Esophagus muscularis mucosa (tissue), 4 donors: ENCODE measurements around the gene PJA2. TPM values are rescaled to one million over a fixed set of nuclear protein-coding genes. Genes with fewer than 3 reads are reported as not detected.

Source experiments
- DNase-seq: peaks from one replicate; pipeline ENCODE4 v3.0.0-alpha.2; 2017; ENCODE audit errors: extremely low spot score
- H3K27ac ChIP-seq, 4 donors: fragments of 200-600 bp; sonication (generic); replicated peaks in 1 of 4; 1 replicate in 3 of 4; 2 replicates in 1 of 4; pipeline ENCODE4 v1.5.1; 2016 to 2019; ENCODE audit warnings: mild to moderate bottlenecking in 1 of 4
- H3K27me3 ChIP-seq, 4 donors: fragments of 200-600 bp; sonication (generic); one replicate each; pipeline versions ENCODE4 v1.5.1 to v1.6.0; 2016 to 2019
- H3K36me3 ChIP-seq, 4 donors: fragments of 200-600 bp; sonication (generic); one replicate each; pipeline ENCODE4 v1.5.1; 2016 to 2019
- H3K4me1 ChIP-seq, 4 donors: fragments of 200-600 bp; sonication (generic); one replicate each; pipeline ENCODE4 v1.5.1; 2016 to 2019
- H3K4me3 ChIP-seq, 4 donors: fragments of 200-600 bp; sonication (generic); 1 replicate in 2 of 4; 2 replicates in 2 of 4; pipeline ENCODE4 v1.5.1; 2016 to 2019; ENCODE audit warnings: mild to moderate bottlenecking in 4 of 4, moderate library complexity in 1 of 4
- H3K9me3 ChIP-seq, 4 donors: fragments of 200-600 bp; sonication (generic); 1 replicate in 3 of 4; 2 replicates in 1 of 4; pipeline ENCODE4 v1.5.1; 2016 to 2019
- CTCF ChIP-seq, 3 experiments: fragments of 200-600 bp in 2 of 3; fragments of 450-650 bp in 1 of 3; sonication (generic) in 2 of 3; IDR thresholded peaks; one replicate each; pipeline ENCODE4 v1.5.1; 2017 to 2019; ENCODE audit warnings: antibody characterized with exemption in 3 of 3, mild to moderate bottlenecking in 2 of 3, moderate library complexity in 1 of 3
- EP300 ChIP-seq: sonication (generic); formaldehyde crosslinking; IDR thresholded peaks from one replicate; pipeline ENCODE4 v1.6.1; 2017; ENCODE audit warnings: antibody characterized with exemption
- POLR2A ChIP-seq: fragments of 450-650 bp; IDR thresholded peaks from one replicate; pipeline ENCODE4 v1.6.1; 2017; ENCODE audit warnings: antibody characterized with exemption, moderate library complexity, mild to moderate bottlenecking, low read depth
- POLR2AphosphoS5 ChIP-seq, 2 donors: sonication (generic); formaldehyde crosslinking; IDR thresholded peaks; one replicate each; pipeline ENCODE4 v1.6.1; 2017; ENCODE audit warnings: antibody characterized with exemption in 2 of 2
- WGBS: methylation state at CpG from one replicate; pipeline ENCODE4 v1.1.5; 2018; 5-methylcytosine and 5-hydroxymethylcytosine counted together
- intact Hi-C: fragments of 100-400 bp; cut with DNase I; formaldehyde crosslinking; loops from one replicate; pipeline ENCODE4 v1.15.1; 2023
- total RNA-seq, 4 donors: library from RNA; depleted of rRNA; stranded (reverse); fragments of >200 nt; gene quantifications; one replicate each; pipeline versions ENCODE4 v1.1.0 to v1.2.1, GENCODE V29; 2016

Gene PJA2
- total RNA-seq, 4 donors from 2014 or later, result 133 to 211 (median 170) TPM

DNA sequence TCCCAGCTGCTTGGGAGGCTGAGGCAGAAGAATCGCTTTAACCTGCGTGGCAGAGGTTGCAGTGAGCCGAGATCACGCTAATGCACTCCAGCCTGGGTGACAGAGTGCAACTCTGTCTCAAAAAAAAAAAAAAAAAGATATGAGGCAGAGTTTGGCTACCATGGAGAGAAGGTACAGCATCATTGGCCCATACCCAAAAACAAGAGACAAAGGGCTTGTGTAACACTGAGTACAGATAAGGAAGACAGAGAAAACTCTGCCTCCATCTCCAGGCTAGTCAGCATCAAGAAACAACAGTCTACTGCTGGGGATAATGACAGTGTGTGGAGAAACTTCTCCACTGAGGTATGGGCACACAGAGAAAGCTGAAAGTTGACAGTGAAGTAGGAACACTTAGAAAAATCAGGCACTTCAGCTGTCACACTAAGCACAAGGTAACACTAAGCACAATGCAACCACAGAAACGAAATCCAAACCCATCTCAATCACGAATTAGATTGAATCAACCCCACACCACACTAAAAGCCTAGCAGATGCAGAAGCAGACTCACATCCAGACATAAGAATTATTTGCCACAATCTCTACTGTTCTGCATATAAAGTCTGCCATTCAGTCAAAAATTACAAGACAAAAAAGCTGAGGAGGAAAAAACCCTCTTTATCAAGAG lies 10.5 kb downstream of the PJA2 start:
- H3K4me1 ChIP-seq, result peaks cover 31 to 92% (median 65%) of the 10 kb centered on the region in 4 donors
- H3K9me3 ChIP-seq, result no peaks in the 10 kb centered on the region
- no peak for DNase-seq
- H3K36me3 ChIP-seq, result peaks cover 0 to 3% (median 0%) of the 10 kb centered on the region in 4 donors
- intact Hi-C loops, result no loop called here
- no peaks in the 10 kb centered on the region for H3K27me3 ChIP-seq
- 73% methylated on average over 6 of the region's 6 CpGs for WGBS
- no peak overlapping the region for H3K4me3 ChIP-seq
- TF ChIP-seq EP300, result no peak
- TF ChIP-seq POLR2AphosphoS5 (IDR thresholded peaks at IDR 0.05), result no peak
- TF ChIP-seq POLR2A, result no peak
- TF ChIP-seq CTCF (IDR thresholded peaks at IDR 0.05), result no peak
- peak overlapping the region in 2 of 4 donors; percentile 0 to 33 for H3K27ac ChIP-seq

DNA sequence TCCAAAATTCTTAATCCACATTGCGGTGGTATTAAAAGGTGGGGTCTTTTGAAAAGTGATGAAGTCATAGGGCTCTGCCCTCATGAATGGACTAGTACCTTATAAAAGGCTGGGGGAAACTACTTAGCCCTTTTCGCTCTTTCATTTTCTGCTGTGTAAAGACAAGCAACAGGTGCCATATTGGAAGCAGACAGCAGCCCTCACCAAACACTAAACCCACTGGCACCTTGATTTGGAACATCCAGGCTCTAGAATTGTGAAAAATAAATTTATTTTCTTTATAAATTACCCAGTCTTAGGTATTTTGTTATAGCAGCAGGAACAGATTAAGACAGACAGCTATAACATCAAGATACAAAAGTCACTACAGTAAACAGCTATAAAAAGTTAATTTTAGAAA lies 12.8 kb downstream of the PJA2 start:
- DNase-seq, result no peak
- Histone ChIP-seq H3K9me3 (no peaks in the 10 kb centered on the region), H3K4me3 (no peak overlapping the region), H3K27me3 (no peaks in the 10 kb centered on the region), H3K36me3 (no peaks in the 10 kb centered on the region), H3K27ac (no peak overlapping the region), H3K4me1 (peaks cover 29 to 98% (median 63%) of the 10 kb centered on the region in 4 donors)
- intact Hi-C loops, result no loop called here
- WGBS, result 96% methylated on average over 2 of the region's 2 CpGs
- no peak for TF ChIP-seq POLR2A
- TF ChIP-seq POLR2AphosphoS5 (IDR thresholded peaks at IDR 0.05), result no peak
- no peak for TF ChIP-seq EP300
- TF ChIP-seq CTCF (IDR thresholded peaks at IDR 0.05), result no peak

GRCh38 chr5:109394806-109395205 lies 15.0 kb downstream of the PJA2 start:
- Histone ChIP-seq H3K4me3 (no peak overlapping the region), H3K27me3 (no peaks in the 10 kb centered on the region), H3K27ac (peak overlapping the region in 2 of 4 donors; percentile 19 to 29), H3K36me3 (no peaks in the 10 kb centered on the region), H3K4me1 (peaks cover 26 to 86% (median 55%) of the 10 kb centered on the region in 4 donors), H3K9me3 (no peaks in the 10 kb centered on the region)
- WGBS, result 54% methylated on average over 3 of the region's 3 CpGs
- no peak for TF ChIP-seq POLR2AphosphoS5 (IDR thresholded peaks at IDR 0.05)
- TF ChIP-seq EP300, result no peak
- no peak for TF ChIP-seq CTCF (IDR thresholded peaks at IDR 0.05)
- no peak for TF ChIP-seq POLR2A
- intact Hi-C loops, result no loop called here
- no peak for DNase-seq

DNA sequence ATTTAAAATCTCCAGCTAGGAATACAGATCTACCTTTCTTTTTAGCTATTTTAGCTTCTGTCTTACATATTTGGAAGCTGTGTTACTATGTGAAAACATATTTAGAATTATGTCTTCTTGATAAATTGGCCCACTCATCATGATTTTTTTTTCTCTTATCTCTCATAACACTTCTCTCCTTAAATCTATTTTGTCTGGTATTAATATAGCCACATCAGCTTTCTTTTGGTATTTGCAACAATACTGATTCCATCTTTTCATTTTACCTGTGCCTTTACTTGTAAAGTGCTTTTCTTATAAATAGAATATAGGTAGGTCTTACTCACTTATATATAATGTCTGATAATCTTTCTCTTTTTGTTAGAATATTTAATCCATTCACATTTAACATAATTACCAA lies 19.6 kb downstream of the PJA2 start:
- Histone ChIP-seq H3K27me3 (no peaks in the 10 kb centered on the region), H3K36me3 (no peaks in the 10 kb centered on the region), H3K27ac (no peak overlapping the region), H3K4me1 (peaks cover 37 to 81% (median 71%) of the 10 kb centered on the region in 4 donors), H3K9me3 (no peaks in the 10 kb centered on the region), H3K4me3 (no peak overlapping the region)
- DNase-seq, result no peak
- TF ChIP-seq EP300, result no peak
- intact Hi-C loops, result no loop called here

DNA sequence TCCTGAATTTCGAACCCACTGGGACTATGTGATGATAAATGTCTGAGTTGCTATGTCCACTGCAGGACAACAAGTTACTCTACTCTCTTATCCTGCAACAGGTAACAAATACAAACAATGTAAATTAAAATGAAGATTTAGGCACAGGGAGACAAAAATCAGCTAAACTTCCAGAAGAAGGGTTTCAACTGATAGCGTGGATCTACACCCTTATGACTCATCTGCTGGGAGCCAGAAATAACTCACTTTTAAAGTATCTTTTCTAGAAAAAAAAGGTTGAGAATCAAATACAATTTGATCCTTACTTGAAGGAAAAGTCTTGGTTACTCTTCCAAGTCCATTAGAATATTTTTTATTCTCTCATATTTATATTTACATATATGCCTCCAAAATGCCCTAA lies 21.4 kb downstream of the PJA2 start:
- Histone ChIP-seq H3K4me3 (no peak overlapping the region), H3K4me1 (peaks cover 25 to 71% (median 70%) of the 10 kb centered on the region in 4 donors), H3K27me3 (no peaks in the 10 kb centered on the region), H3K27ac (peak overlapping the region in 1 of 4 donors; percentile 15), H3K36me3 (peaks cover 0 to 2% (median 0%) of the 10 kb centered on the region in 4 donors), H3K9me3 (no peaks in the 10 kb centered on the region)
- intact Hi-C loops, result no loop called here
- TF ChIP-seq CTCF (IDR thresholded peaks at IDR 0.05), result no peak
- no peak for DNase-seq
- 67% methylated on average over 2 of the region's 2 CpGs for WGBS
